GM18868 (cell line): ENCODE data around the gene SIGLEC6.

Experiments used
- ATAC-seq: cut with Tn5 transposase; IDR thresholded peaks from one replicate; pipeline ENCODE4 v1.9.1; 2021; ENCODE audit warnings: mild to moderate bottlenecking, moderate library complexity; ENCODE audit not compliant: unreplicated experiment

Gene SIGLEC6

DNA sequence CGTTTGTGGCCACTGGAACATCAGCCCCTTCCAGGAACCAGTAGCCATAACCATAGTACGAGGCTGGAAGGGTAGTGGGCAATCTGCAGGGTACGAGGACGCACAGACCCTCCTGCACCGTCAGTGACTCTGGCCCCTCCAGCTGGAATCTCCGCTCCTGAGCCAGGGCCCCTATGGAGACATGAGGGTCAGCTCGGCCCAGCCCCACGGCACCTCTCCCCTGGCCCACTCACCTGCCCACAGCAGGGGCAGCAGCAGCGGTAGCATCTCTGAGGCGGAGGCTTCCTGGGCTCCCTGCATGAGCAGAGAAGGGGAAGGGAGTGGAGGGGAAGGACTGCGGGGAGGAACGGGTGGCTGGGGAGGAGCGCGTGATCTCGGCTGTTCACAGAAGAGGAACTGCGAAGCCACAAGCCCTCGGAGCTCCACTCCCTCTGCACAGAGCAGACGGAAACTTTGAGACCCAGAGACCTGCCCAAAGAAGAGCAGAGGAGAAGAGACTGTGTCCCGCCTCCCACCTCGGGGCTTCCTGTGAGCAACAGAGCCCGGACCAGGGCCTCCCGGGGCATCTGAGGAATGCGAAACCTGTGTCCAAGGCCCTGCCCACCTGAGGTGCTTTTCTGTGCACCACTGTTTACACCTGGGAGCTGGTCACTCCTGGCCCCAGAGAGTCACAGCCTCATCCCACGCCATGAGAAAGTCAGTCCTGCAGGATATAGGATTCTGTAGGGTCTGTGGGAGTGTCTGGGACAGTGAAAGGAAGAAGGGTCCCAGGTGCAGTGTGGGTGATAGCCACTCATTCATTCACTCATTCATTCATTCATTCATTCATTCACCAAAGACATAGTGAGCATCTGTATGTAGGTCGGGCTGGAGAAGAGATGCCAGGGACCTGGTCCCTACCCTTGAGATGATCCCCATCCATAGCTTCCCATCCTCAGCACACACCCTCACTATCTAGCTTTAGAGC, at the start of gene SIGLEC6:
TSS of gene SIGLEC6 (minus strand) at position 322 of the 967 bp plus-strand sequence. CDS start at position 300, 22 bp downstream.
- ATAC-seq, result peak; percentile 70

- no peak for ATAC-seq
Measured at GRCh38 chr19:51576850-51577249, 45.4 kb upstream of the SIGLEC6 start.

GRCh38 chr19:51573331-51573730, 41.9 kb upstream of the SIGLEC6 start:
- ATAC-seq, result no peak

DNA sequence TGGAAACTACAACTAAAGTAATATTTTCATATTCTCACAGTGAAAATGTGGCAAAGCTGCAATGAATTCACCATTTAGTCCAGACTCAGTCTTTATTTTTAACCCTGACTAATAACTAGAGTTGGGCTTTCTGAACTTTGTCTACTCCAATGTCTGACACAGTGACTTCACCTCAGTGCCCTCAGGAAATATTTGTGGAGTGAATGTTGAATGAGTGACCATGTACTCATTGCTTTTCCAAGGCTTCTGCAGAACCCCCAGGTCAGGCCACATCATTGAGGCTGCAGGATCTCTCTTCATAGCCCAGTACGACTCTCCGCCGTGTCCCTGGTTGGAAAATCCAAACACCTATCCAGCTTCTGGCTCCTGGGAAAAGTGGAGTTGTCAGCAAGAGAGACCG, 41.4 kb upstream of the SIGLEC6 start:
- ATAC-seq, result no peak

GRCh38 chr19:51572410-51572809, 40.9 kb upstream of the SIGLEC6 start:
- ATAC-seq, result no peak

DNA sequence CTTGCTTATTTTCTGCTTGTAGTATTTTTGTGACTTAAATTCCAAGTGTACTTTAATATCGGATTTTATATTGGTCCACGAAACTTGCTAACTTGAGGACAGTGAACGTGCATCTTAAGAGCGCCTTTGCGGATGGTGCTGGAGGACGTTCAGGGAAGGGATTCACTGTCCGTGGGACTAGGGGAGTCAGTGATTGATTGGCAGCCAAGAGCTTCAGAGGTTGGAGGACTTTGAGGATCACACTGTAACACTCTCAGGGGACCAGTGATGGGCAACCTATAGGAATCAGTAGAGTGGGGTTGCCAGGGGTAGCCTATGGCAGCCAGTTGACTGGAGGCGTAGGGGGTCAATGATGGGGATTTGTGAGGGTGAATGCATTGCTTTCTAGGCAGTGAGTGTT, 40.1 kb upstream of the SIGLEC6 start:
- ATAC-seq, result no peak

DNA sequence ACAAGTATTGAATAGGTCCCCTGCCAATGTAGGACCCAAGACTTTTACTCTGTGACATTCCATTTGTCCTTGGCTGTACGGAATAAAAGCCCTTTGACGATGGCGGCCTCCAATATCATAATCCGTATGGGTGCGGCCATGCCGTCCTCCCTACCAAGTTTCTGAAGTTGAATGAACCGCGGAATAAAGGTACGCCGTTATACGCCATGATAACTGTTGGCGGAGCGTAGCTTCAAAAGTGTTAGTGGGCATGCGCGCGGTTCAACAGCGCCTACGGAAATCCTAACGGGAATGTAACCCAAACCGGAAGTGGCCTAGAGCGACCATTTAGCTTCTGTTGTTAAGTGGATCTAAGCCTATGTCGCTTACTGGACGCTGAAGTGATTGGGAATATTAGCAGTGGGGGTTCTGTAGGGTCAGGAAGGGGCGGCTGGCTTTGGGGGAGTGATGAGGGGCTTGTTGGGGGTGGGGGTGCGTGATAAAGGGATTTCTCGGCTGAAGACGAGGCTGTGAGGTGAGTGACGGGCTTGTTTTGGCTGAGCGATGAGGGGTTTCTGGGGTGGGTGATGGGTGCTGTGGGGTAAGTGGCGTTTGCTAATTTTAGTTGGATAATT, 39.6 kb upstream of the SIGLEC6 start, which contains the start of gene ZNF175:
TSS of gene ZNF175 (plus strand) at position 322 of the 614 bp plus-strand sequence. CDS start 2,047 bp downstream, outside the sequence.
- peak; percentile 79 for ATAC-seq

GRCh38 chr19:51568456-51568855, 37.0 kb upstream of the SIGLEC6 start:
- ATAC-seq, result no peak

- ATAC-seq, result no peak
Measured at GRCh38 chr19:51567583-51567982, 36.1 kb upstream of the SIGLEC6 start.

DNA sequence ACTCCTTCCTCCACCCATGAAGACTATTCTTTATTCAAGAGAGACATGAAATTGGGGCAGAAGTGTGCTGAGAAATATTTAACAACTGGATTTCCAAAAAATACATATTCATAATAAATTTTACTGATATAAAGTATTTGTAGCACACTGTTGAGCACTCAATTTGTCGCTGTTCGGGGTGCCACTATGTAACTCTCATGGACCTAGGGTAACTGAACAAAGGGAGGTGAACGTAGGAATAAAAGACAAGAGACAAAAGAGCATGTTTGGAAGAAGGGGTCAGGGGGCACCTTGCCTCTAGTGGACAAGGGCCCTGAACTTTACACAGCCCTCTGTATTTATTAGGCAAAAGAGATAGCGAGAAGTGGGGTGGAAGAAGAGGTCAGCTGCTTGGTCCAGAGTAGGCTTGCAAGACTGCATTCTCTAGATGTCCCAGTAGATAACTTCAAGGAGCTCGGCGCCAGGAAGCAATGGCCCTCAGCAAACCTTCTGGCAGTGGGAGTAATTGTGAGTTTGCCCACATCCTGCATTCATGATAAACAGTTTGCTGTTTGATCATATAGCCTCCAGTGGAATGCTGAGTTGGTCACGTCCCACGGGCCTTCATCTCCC, 35.1 kb upstream of the SIGLEC6 start:
- ATAC-seq, result no peak

GRCh38 chr19:51565583-51565982, 34.1 kb upstream of the SIGLEC6 start:
- ATAC-seq, result no peak

GRCh38 chr19:51564791-51565190, 33.3 kb upstream of the SIGLEC6 start:
- no peak for ATAC-seq

DNA sequence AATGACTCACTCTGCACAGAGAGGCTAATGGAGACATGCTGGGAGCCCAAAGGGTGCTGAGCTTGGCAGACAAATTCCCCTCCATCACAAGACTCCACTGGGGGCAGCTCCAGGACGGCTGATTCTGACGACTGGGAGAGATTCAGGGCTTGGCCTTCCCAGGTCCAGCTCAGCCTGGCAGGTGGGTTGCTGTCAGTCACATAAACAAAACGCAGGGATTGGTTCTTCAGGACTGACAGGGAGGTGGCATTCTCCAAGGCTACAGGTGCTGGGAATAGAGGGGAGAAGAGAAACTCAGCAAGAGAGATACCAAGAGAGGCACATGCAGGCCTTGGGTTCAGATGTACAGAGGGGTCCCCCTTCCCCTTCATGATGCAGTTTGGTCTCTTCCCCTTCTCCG, 28.9 kb upstream of the SIGLEC6 start:
- ATAC-seq, result no peak

DNA sequence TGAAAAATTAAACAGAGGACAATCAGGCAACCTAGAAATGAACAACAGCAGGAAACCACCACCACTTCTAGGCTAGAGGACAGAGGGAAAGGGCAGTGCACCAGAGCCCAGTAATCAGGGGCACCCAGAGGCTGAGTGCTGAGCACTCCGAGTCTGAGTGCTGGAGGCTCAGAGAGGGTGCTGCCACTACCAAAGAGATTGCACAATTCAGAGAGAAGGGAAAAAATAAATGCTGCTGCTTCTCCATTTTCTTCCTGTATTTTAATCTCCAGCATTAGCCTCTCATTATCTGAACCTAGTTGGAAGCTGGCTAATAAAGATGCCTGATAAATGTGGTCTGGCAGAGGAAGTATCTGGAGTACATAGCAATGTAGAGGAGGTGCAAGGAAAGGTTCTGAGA, 27.8 kb upstream of the SIGLEC6 start:
- ATAC-seq, result no peak

GRCh38 chr19:51552996-51553725, 21.7 kb upstream of the SIGLEC6 start:
- no peak for ATAC-seq

GRCh38 chr19:51552608-51552995, 21.1 kb upstream of the SIGLEC6 start:
- ATAC-seq, result no peak

DNA sequence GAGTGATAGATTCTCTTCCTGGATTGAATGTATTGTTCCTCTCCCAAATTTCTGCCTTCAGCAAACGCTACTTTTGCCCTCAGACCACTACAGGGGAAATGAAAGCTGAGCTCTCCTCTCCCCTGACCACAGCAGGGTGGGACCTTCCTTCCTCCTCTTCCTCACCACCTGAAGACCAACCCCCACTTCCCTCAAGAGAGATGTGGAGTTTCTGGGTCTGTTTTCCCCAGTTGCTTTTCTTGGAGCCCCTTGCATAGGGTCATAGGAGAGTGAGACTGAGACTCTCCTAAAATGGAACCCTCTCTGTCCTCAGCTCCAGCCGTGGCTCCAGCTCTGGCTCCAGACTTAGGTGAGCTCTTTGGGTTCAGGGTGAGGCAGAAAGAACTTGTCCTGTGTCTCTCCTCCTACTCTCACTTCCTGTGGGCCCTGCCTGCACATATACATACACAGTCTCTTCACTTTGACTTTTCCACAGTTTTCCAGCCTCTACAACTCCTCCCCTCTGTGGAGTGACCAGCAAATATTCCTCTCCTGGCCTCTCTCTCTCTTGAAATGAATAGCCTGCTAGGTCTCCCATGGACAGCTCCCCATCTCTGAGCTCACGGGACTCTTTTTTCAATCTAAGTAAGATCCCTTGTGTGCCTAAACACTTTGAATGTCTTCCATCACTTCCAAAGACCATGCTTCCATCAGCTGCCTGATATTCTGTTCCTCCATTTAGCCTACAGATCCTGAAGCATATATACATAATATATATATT, 20.4 kb upstream of the SIGLEC6 start:
- ATAC-seq, result no peak

DNA sequence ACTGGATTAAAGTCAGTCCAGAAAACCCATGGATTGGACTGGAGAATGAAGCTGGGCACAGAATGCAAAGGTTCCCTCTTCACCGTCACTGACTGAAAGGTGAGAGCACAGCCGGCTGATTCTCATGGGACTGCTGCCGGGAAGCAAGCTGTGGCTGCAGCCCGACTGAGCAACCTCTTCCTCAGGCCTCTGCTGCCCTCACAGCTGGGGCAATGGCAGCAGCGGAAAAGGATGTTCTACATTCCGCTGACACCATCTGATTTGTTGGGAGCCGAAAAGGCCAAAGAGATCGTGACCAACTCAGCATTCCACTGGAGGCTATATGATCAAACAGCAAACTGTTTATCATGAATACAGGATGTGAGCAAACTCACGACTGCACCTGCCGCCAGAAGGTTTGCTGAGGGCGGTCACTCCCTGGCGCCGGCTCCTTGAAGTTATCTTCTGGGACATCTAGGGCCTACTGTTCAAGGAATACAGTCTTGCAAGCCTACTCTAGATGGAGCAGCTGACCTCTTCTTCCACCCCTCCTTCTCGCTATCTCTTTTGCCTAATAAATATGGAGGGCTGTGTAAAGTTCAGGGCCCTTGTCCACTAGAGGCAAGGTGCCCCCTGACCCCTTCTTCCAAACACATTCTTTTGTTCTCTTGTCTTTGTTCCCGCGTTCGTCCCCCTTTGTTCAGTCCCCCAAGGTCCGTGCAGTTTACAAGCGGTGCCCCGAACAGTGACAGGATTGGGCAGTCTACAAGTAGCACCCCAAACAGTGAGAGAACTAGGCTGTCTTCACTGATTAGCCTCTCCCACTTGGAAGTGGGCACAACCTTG, 19.6 kb upstream of the SIGLEC6 start:
- no peak for ATAC-seq
